ENCODE results near the gene IFT43.

IFT43 gene

DNA sequence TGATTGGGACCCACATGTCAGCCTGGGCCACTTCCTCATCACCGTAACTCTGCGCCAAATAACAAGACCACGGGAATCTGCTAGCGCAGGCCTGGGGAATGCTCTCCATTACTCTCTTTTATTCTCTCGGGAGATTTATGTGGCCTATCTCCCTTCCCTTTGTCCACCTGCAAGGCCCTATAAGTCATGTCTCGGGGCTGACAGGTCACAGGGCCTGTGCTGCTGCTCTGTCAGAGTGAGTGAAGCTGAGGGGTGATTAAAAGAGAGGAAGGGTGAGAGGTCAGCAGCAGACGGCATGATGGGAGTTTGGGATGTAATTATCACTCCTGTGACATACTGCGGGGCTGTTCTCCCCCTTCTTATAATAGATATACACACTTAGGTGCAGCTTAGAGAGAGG, 139.9 kb downstream of the IFT43 start:
- Histone ChIP-seq H3K4me2 (no peak overlapping the region), H3K36me3 (no peaks in the 10 kb centered on the region), H3K9ac (no peak overlapping the region), H3K4me3 (no peak overlapping the region), H3K4me1 (peaks cover 0 to 3% (median 0%) of the 10 kb centered on the region in 10 experiments; a peak in 1 of 20 replicates), H4K20me1 (no peaks in the 10 kb centered on the region), H3K27ac (no peak overlapping the region), H3K27me3 (no peaks in the 10 kb centered on the region), H3K9me3 (replicated peaks in 1 of 11) (no peaks in the 10 kb centered on the region)
- no peak for TF ChIP-seq Cebpa-rat (IDR thresholded peaks at IDR 0.05)

DNA sequence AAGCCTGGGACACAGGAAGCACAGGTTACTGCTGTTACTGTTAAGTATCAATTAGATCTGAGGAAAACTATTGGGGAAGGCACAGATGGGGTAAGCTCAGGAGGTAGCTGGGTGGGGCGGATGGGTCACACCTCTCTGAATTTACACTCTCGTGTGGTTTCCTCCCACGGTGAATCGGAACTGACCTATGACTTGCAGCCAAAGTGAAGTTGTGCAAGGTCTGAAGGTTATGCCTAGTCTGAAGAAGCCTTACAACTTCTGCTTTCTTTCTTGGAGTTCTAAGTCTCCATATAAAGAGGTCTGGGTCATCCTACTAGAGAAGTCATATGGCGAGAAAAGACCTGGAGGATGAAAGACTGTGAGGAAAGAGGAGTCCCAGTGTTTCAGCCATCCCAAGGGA, 140.5 kb downstream of the IFT43 start:
- Histone ChIP-seq H3K9ac (no peak overlapping the region), H4K20me1 (no peaks in the 10 kb centered on the region), H3K27me3 (no peaks in the 10 kb centered on the region), H3K27ac (no peak overlapping the region), H3K4me1 (peaks cover 0 to 3% (median 0%) of the 10 kb centered on the region in 10 experiments; a peak in 1 of 20 replicates), H3K9me3 (replicated peaks in 1 of 11) (no peaks in the 10 kb centered on the region), H3K4me3 (no peak overlapping the region), H3K4me2 (no peak overlapping the region), H3K36me3 (no peaks in the 10 kb centered on the region)
- TF ChIP-seq Cebpa-rat (IDR thresholded peaks at IDR 0.05), result no peak

DNA sequence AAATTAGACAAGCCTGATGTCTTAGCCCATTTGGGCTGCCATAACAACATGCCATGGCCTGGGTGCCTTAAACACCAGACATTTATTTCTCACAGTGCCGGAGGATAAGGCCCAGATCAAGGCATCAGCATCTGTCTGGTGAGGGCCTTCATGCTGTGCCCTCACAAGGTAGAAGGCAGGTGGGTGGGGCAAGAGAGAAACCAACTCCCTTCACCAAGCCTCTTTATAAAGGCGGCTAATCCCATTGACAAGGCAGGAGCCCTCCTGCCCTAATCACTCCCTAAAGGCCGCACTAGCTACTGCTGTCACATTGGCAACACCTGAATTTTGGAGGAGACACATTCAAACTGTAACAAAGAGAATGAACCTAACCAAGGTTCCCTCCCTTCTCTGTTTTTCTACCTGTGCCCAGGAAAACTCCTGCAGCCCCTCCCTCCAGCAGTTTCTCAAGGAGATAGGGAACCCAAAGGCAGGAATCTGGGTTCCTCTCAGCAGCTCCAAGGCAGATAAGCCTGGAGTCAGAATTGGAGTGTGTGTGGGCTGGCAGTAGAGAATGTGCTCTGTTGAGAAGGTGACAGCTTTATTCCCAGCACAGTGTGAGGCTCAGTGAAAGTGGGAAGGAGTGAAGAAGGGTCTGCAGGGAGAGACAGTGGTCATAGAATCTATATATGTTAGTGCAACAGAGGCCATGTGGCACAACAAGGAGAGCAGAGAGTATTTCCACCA, 144.5 kb downstream of the IFT43 start:
- no peaks in the 10 kb centered on the region for H3K36me3 ChIP-seq
- no peak overlapping the region for H3K27ac ChIP-seq
- H3K9ac ChIP-seq, result no peak overlapping the region
- H3K9me3 ChIP-seq (replicated peaks in 1 of 11), result no peaks in the 10 kb centered on the region
- no peak for TF ChIP-seq Cebpa-rat (IDR thresholded peaks at IDR 0.05)
- no peaks in the 10 kb centered on the region; a peak in 1 of 22 replicates for H3K27me3 ChIP-seq
- peaks cover 0 to 4% (median 0%) of the 10 kb centered on the region in 11 experiments; a peak in 5 of 22 replicates for H4K20me1 ChIP-seq
- H3K4me2 ChIP-seq, result no peak overlapping the region
- no peak overlapping the region for H3K4me3 ChIP-seq
- no peaks in the 10 kb centered on the region for H3K4me1 ChIP-seq

DNA sequence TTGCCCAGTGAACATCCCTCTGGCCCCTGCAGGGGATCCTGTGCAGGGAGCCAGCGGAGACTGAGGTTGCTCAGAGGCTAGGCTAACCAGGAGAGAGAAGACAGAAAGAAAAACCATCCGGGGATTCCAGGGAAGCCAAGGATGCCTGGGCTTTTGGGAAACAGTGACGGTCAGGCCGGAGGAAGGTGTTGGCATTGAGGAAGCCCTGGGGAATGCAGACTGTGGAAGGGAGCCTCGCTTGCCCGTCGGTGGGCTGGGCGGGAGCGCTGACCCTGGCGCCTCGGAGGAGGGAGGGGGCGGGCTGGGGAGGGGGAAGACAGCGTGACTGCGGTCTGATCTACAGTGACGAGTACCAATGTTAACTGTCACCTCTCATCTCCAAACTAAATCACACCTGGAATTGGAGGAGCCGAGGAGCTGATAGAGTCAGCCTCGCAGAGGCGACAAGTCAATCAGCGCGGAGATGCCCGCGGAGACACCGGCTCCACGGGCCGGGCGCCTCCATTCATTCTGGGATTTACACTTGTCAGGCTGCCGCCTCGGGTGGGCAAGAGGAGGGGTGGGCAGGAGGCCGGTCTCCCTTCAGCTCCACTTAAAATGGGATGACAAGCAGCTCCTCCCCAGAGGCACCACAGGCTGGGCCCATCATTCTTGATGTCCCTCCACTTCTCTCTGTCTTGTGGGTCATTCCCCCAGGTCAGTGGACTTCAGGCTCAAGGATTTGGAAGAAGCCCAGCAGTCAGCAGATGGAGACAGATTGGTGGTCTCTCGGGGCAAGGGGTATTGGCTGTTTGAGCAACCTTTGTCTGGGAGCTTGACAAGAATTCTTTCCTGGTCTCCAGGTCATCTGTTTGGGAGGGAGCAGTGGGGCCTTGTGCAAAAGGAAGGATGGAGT, 145.8 kb downstream of the IFT43 start:
- Histone ChIP-seq H3K4me2 (no peak overlapping the region), H3K36me3 (no peaks in the 10 kb centered on the region), H3K9me3 (replicated peaks in 1 of 11) (no peaks in the 10 kb centered on the region), H4K20me1 (peaks cover 0 to 4% (median 0%) of the 10 kb centered on the region in 11 experiments; a peak in 5 of 22 replicates), H3K27ac (no peak overlapping the region), H3K4me1 (no peaks in the 10 kb centered on the region), H3K9ac (no peak overlapping the region), H3K27me3 (no peaks in the 10 kb centered on the region; a peak in 1 of 22 replicates), H3K4me3 (no peak overlapping the region)
- no peak for TF ChIP-seq Cebpa-rat (IDR thresholded peaks at IDR 0.05)

DNA sequence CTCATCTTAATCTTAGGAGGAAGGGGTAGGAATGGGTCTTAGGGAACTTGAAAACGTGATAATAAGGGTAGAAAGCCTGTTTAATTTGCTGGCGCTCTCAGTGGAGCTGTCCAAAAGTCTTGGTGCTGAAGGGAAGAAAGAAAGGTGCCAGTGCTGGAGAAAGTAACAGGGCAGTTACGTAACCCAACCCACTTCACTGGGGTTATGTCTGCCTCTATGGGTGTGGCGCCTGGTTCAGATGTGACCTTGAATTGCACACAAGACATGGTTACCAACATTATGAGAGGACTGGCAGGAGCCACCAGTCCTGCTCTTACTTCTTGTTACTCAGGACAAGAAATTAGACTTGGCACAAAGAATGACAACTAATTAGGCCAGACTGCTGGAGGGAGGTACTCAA, 147.5 kb downstream of the IFT43 start:
- Histone ChIP-seq H3K9ac (no peak overlapping the region), H3K27me3 (no peaks in the 10 kb centered on the region; a peak in 1 of 22 replicates)

More for the DNA sequence above, 147.5 kb downstream of the IFT43 start:
- no peak overlapping the region for H3K27ac ChIP-seq
- no peaks in the 10 kb centered on the region for H3K9me3 ChIP-seq (replicated peaks in 1 of 11)
- no peak overlapping the region for H3K4me3 ChIP-seq
- H3K36me3 ChIP-seq, result no peaks in the 10 kb centered on the region
- TF ChIP-seq Cebpa-rat (IDR thresholded peaks at IDR 0.05), result peak in 4 of 11 experiments; percentile 17 to 51 (median 31); a peak in 3 of 22 replicates
- no peaks in the 10 kb centered on the region for H3K4me1 ChIP-seq
- no peak overlapping the region for H3K4me2 ChIP-seq
- H4K20me1 ChIP-seq, result peaks cover 0 to 4% (median 0%) of the 10 kb centered on the region in 11 experiments; a peak in 5 of 22 replicates
